ENCODE results near the gene TMEM123. TPM values are rescaled to one million over a fixed set of nuclear protein-coding genes. Genes with fewer than 3 reads are reported as not detected.

TMEM123 gene
- total RNA-seq, 1 donor from 2014 or later = 168 TPM

GRCh38 chr11:102470251-102470650 is 17.7 kb upstream of the TMEM123 start:
- H3K27me3 ChIP-seq (ENCODE audit: control insufficient read depth, insufficient read depth, low read length) = no peaks in the 10 kb centered on the region
- no peak for DNase-seq (ENCODE audit: low read depth)
- TF ChIP-seq, protein P1, sequence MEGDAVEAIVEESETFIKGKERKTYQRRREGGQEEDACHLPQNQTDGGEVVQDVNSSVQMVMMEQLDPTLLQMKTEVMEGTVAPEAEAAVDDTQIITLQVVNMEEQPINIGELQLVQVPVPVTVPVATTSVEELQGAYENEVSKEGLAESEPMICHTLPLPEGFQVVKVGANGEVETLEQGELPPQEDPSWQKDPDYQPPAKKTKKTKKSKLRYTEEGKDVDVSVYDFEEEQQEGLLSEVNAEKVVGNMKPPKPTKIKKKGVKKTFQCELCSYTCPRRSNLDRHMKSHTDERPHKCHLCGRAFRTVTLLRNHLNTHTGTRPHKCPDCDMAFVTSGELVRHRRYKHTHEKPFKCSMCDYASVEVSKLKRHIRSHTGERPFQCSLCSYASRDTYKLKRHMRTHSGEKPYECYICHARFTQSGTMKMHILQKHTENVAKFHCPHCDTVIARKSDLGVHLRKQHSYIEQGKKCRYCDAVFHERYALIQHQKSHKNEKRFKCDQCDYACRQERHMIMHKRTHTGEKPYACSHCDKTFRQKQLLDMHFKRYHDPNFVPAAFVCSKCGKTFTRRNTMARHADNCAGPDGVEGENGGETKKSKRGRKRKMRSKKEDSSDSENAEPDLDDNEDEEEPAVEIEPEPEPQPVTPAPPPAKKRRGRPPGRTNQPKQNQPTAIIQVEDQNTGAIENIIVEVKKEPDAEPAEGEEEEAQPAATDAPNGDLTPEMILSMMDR (IDR thresholded peaks at IDR 0.05; ENCODE audit: insufficient read depth, low read length, poor library complexity, severe bottlenecking) = no peak

GRCh38 chr11:102469196-102469821 is 16.7 kb upstream of the TMEM123 start:
- no peak for DNase-seq (ENCODE audit: low read depth)
- no peaks in the 10 kb centered on the region for H3K27me3 ChIP-seq (ENCODE audit: control insufficient read depth, insufficient read depth, low read length)
- TF ChIP-seq, protein P1 (IDR thresholded peaks at IDR 0.05; ENCODE audit: insufficient read depth, low read length, poor library complexity, severe bottlenecking) = no peak
- no peak overlapping the region for H3K4me3 ChIP-seq (ENCODE audit: low read depth, low read length)
- H3K36me3 ChIP-seq (ENCODE audit: control insufficient read depth, insufficient read depth, low read length) = no peaks in the 10 kb centered on the region

More at GRCh38 chr11:102470251-102470650, 17.7 kb upstream of the TMEM123 start:
- Histone ChIP-seq H3K36me3 (ENCODE audit: control insufficient read depth, insufficient read depth, low read length) (no peaks in the 10 kb centered on the region), H3K4me3 (ENCODE audit: low read depth, low read length) (no peak overlapping the region)

- H3K4me3 ChIP-seq (ENCODE audit: low read depth, low read length) = no peak overlapping the region
- TF ChIP-seq, protein P1 (IDR thresholded peaks at IDR 0.05; ENCODE audit: insufficient read depth, low read length, poor library complexity, severe bottlenecking) = no peak
- no peaks in the 10 kb centered on the region for H3K36me3 ChIP-seq (ENCODE audit: control insufficient read depth, insufficient read depth, low read length)
- no peaks in the 10 kb centered on the region for H3K27me3 ChIP-seq (ENCODE audit: control insufficient read depth, insufficient read depth, low read length)
- no peak for DNase-seq (ENCODE audit: low read depth)
Observed at GRCh38 chr11:102468616-102469195, 16.1 kb upstream of the TMEM123 start.

DNA sequence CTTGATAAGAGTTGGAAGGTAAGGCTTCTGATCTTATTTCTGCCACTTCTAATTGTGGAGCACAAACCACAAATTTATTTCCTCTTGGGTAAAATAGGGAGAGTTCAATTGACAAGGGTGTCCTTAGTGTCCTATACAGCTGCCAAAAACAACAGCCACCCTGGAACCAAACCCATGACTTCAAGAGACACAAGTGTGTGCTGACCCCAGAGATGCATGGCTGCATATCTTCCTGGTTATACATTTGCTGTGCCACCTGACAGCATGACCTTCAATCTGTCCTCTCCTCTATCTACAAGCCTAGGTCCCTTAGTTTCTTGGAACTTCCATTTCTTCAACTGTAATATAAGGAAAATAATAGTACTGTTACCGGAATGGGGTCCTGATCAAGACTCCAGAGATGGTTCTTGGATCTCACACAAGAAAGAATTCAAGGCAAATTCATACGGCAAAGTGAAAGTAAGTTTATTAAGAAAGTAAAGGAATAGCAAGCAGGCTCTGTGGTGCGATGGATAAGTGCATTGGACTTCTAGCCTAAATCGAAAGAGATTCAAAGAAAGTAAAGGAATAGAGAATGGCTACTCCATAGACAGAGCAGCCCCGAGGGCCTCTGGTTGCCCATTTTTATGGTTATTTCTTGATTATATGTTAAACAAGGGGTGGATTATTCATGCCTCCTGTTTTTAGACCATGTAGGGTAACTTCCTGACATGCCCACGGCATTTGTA is 15.5 kb upstream of the TMEM123 start:
- DNase-seq (ENCODE audit: low read depth) = no peak
- Histone ChIP-seq H3K36me3 (ENCODE audit: control insufficient read depth, insufficient read depth, low read length) (no peaks in the 10 kb centered on the region), H3K4me3 (ENCODE audit: low read depth, low read length) (no peak overlapping the region), H3K27me3 (ENCODE audit: control insufficient read depth, insufficient read depth, low read length) (no peaks in the 10 kb centered on the region)
- TF ChIP-seq, protein P1 (IDR thresholded peaks at IDR 0.05; ENCODE audit: insufficient read depth, low read length, poor library complexity, severe bottlenecking) = no peak

GRCh38 chr11:102467080-102467708 is 14.6 kb upstream of the TMEM123 start:
- Histone ChIP-seq H3K36me3 (ENCODE audit: control insufficient read depth, insufficient read depth, low read length) (no peaks in the 10 kb centered on the region), H3K27me3 (ENCODE audit: control insufficient read depth, insufficient read depth, low read length) (no peaks in the 10 kb centered on the region), H3K4me3 (ENCODE audit: low read depth, low read length) (no peak overlapping the region)
- no peak for DNase-seq (ENCODE audit: low read depth)
- TF ChIP-seq, protein P1 (IDR thresholded peaks at IDR 0.05; ENCODE audit: insufficient read depth, low read length, poor library complexity, severe bottlenecking) = no peak
